Loucy (cell line): ENCODE measurements around the gene WRAP73.

Source experiments
- H2AFZ ChIP-seq: fragments of 200-600 bp; sonication (generic); 2 replicates; pipeline ENCODE4 v1.6.0; 2016; ENCODE audit warnings: antibody characterized with exemption, mild to moderate bottlenecking, low read length, moderate library complexity
- H3F3A ChIP-seq: fragments of 200-600 bp; 2 replicates; pipeline ENCODE4 v1.6.0; 2016; ENCODE audit warnings: antibody characterized with exemption, low read depth, mild to moderate bottlenecking
- H3K27me3 ChIP-seq: fragments of 200-600 bp; sonication (generic); 2 replicates; pipeline ENCODE4 v1.6.1; 2014; ENCODE audit warnings: low read length, mild to moderate bottlenecking; ENCODE audit not compliant: insufficient read depth, poor library complexity, severe bottlenecking
- H3K36me3 ChIP-seq: fragments of 200-600 bp; sonication (generic); 2 replicates; pipeline ENCODE4 v1.6.1; 2016; ENCODE audit warnings: low read length; ENCODE audit not compliant: insufficient read depth
- H3K4me1 ChIP-seq: fragments of 200-600 bp; sonication (generic); 2 replicates; pipeline ENCODE4 v1.5.1; 2014; ENCODE audit warnings: low read length, mild to moderate bottlenecking; ENCODE audit not compliant: insufficient read depth, poor library complexity, severe bottlenecking
- H3K4me2 ChIP-seq: fragments of 200-600 bp; sonication (generic); 2 replicates; pipeline ENCODE4 v1.6.0; 2014; ENCODE audit warnings: antibody characterized with exemption, low read length, low read depth, mild to moderate bottlenecking; ENCODE audit not compliant: poor library complexity, severe bottlenecking
- H3K4me3 ChIP-seq: fragments of 200-600 bp; sonication (generic); 2 replicates; pipeline ENCODE4 v1.5.1; 2014; ENCODE audit warnings: low read length, mild to moderate bottlenecking, mixed read lengths; ENCODE audit not compliant: poor library complexity, severe bottlenecking
- H3K79me2 ChIP-seq: fragments of 200-600 bp; sonication (generic); 2 replicates; pipeline ENCODE4 v1.6.1; 2014; ENCODE audit warnings: low read length; ENCODE audit not compliant: insufficient read depth
- H3K9ac ChIP-seq: fragments of 200-600 bp; sonication (generic); 2 replicates; pipeline ENCODE4 v1.6.0; 2014; ENCODE audit warnings: mild to moderate bottlenecking, low read depth, low read length, moderate library complexity; ENCODE audit not compliant: poor library complexity, severe bottlenecking
- H3K9me2 ChIP-seq: fragments of 200-600 bp; sonication (generic); replicated peaks from 2 replicates; pipeline ENCODE4 v1.6.1; 2016; ENCODE audit warnings: low read depth, low read length, mixed read lengths
- H3K9me3 ChIP-seq: fragments of 200-600 bp; sonication (generic); 2 replicates; pipeline ENCODE4 v1.6.1; 2014; ENCODE audit warnings: mild to moderate bottlenecking, antibody characterized with exemption, low read length, low read depth; ENCODE audit not compliant: insufficient read depth
- H4K20me1 ChIP-seq: fragments of 200-600 bp; sonication (generic); 2 replicates; pipeline ENCODE4 v1.6.0; 2014; ENCODE audit warnings: antibody characterized with exemption, low read length, mild to moderate bottlenecking; ENCODE audit not compliant: insufficient read depth, poor library complexity, severe bottlenecking
- EZH2phosphoT487 ChIP-seq: fragments of 200-600 bp; IDR thresholded peaks from 2 replicates; pipeline ENCODE4 v1.6.1; 2018; ENCODE audit warnings: antibody characterized with exemption, mild to moderate bottlenecking, moderate library complexity, borderline replicate concordance
- TF ChIP-seq, protein P1 (sequence below): fragments of 200-600 bp; sonication (generic); conservative IDR thresholded peaks from 2 replicates; pipeline ENCODE4 v1.5.1; 2014; ENCODE audit warnings: mild to moderate bottlenecking, antibody characterized with exemption, low read length

The WRAP73 gene

DNA sequence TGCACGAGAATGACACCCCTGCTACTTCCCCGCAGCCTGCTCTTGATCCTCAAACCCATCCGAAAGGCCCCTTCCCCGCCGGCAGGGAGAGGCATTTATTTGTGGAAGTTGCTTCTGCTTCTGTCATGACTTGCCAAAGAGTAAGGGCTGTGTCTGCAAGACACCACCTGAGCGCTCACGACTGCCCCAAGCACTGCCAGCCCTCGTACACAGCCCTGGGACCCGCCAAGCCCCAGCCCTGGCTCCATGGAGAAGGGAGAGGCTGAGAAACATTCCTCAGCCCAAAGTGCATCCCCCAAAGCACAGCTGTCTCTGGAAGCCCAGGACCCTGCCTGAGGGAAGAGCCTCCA, 31.4 kb downstream of the WRAP73 start:
- Histone ChIP-seq H3K79me2 (no peaks in the 10 kb centered on the region), H2AFZ (no peak overlapping the region), H3F3A (no peaks in the 10 kb centered on the region), H3K4me3 (no peak overlapping the region), H3K27me3 (no peaks in the 10 kb centered on the region), H3K9ac (no peak overlapping the region), H3K4me1 (peaks cover 8% of the 10 kb centered on the region), H3K4me2 (no peak overlapping the region), H3K36me3 (no peaks in the 10 kb centered on the region), H3K9me3 (no peaks in the 10 kb centered on the region), H4K20me1 (no peaks in the 10 kb centered on the region), H3K9me2 (no peaks in the 10 kb centered on the region)
- TF ChIP-seq, protein P1, sequence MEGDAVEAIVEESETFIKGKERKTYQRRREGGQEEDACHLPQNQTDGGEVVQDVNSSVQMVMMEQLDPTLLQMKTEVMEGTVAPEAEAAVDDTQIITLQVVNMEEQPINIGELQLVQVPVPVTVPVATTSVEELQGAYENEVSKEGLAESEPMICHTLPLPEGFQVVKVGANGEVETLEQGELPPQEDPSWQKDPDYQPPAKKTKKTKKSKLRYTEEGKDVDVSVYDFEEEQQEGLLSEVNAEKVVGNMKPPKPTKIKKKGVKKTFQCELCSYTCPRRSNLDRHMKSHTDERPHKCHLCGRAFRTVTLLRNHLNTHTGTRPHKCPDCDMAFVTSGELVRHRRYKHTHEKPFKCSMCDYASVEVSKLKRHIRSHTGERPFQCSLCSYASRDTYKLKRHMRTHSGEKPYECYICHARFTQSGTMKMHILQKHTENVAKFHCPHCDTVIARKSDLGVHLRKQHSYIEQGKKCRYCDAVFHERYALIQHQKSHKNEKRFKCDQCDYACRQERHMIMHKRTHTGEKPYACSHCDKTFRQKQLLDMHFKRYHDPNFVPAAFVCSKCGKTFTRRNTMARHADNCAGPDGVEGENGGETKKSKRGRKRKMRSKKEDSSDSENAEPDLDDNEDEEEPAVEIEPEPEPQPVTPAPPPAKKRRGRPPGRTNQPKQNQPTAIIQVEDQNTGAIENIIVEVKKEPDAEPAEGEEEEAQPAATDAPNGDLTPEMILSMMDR, result no peak
- TF ChIP-seq EZH2phosphoT487, result no peak

DNA sequence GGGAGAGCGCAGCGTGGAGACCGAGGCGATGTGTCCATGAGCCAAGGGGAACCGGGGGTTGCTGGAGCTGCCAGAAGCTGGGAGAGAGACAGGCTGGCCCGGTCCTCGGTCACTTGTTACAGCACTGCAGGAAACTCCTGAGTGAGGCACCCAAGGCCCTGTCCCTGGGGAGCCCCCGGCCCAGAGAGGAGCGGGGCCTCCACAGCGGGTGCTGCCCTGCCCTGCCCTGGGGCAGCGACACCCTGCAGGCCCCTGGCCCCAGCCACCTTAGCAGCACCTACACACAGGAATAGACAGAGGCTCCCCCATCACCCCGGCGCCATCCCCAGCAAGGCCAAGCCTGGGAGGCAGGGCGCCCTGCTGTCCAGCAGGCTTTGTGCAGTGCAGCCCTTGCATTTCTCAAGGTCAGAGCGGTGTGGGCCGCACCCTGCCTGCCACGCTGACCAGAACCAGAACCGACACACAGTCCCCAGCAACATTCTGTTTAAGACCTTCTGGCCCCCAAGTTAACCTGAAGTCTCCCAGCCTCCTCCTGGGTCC, 32.0 kb downstream of the WRAP73 start:
- no peak overlapping the region for H3K4me3 ChIP-seq
- no peaks in the 10 kb centered on the region for H3K27me3 ChIP-seq
- no peaks in the 10 kb centered on the region for H3K9me3 ChIP-seq
- H3K79me2 ChIP-seq, result no peaks in the 10 kb centered on the region
- H3K36me3 ChIP-seq, result no peaks in the 10 kb centered on the region
- H3K4me1 ChIP-seq, result peaks cover 7% of the 10 kb centered on the region
- no peak overlapping the region for H2AFZ ChIP-seq
- H4K20me1 ChIP-seq, result no peaks in the 10 kb centered on the region
- TF ChIP-seq EZH2phosphoT487, result no peak
- TF ChIP-seq, protein P1, result no peak
- no peaks in the 10 kb centered on the region for H3K9me2 ChIP-seq
- no peak overlapping the region for H3K9ac ChIP-seq
- no peaks in the 10 kb centered on the region for H3F3A ChIP-seq
- H3K4me2 ChIP-seq, result no peak overlapping the region

DNA sequence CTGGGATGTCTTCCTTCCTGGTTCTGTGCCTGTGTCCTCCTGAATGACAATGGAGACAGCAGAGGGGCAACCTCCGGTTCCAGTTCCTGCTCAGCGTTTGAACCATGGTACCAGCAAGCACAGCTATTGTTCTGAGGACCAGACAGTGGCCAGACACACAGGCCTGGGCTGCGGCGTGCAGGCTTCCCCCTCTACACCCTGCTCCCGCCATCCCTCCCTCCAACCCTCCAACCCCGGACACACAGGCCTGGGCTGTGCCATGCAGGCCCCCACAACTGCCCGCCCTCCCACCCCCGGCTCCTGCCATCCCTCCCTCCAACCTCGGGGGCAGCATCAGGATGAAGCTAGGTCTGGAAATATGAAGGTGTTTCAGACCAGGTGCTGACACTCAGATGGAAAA, 33.0 kb downstream of the WRAP73 start:
- TF ChIP-seq EZH2phosphoT487, result no peak
- TF ChIP-seq, protein P1, result no peak
- no peaks in the 10 kb centered on the region for H3K79me2 ChIP-seq
- no peaks in the 10 kb centered on the region for H3K9me3 ChIP-seq
- H3K9ac ChIP-seq, result no peak overlapping the region
- peaks cover 7% of the 10 kb centered on the region for H3K4me1 ChIP-seq
- H2AFZ ChIP-seq, result no peak overlapping the region
- H3F3A ChIP-seq, result no peaks in the 10 kb centered on the region
- no peak overlapping the region for H3K4me3 ChIP-seq
- no peaks in the 10 kb centered on the region for H3K27me3 ChIP-seq
- H3K4me2 ChIP-seq, result no peak overlapping the region
- no peaks in the 10 kb centered on the region for H4K20me1 ChIP-seq
- H3K36me3 ChIP-seq, result no peaks in the 10 kb centered on the region
- H3K9me2 ChIP-seq, result no peaks in the 10 kb centered on the region
